Neuron (in vitro differentiated cells): ENCODE data around the gene OR10G7.

Source experiments
- H2AFZ ChIP-seq: one replicate; pipeline ENCODE4 v1.6.1; 2013; ENCODE audit warnings: low read depth, mild to moderate bottlenecking, inconsistent platforms, low read length, moderate library complexity
- H3K27me3 ChIP-seq: one replicate; pipeline ENCODE4 v1.6.1; 2013; ENCODE audit warnings: low read length; ENCODE audit not compliant: insufficient read depth
- H3K36me3 ChIP-seq: one replicate; pipeline ENCODE4 v1.6.1; 2013; ENCODE audit warnings: low read length; ENCODE audit not compliant: insufficient read depth
- H3K4me1 ChIP-seq: one replicate; pipeline ENCODE4 v1.6.1; 2013; ENCODE audit warnings: low read length; ENCODE audit not compliant: insufficient read depth
- H3K4me3 ChIP-seq: 2 replicates; pipeline ENCODE4 v1.5.1; 2013; ENCODE audit warnings: mild to moderate bottlenecking, low read length, moderate library complexity
- H3K9me3 ChIP-seq: one replicate; pipeline ENCODE4 v1.6.1; 2013; ENCODE audit warnings: low read length

Gene OR10G7

DNA sequence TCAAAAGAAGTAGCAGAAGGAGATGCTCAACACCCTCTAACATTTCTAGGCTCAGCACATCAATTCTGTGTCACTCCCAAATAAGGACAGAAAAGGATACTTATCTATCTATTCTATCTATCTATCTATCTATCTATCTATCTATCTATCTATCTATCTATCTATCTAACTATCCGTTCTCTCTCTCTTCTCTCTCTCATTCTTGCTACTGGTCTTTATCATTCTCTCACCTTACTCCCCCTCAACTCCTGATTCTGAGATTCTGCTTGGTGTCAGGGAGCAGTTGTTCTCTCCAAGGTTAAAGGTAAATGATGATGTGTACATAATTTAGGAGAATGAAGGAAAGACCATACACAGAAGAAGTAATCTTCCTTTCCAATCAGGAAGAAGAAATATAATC, 46.0 kb downstream of the OR10G7 start, which contains the start of gene OR10G6:
TSS of gene OR10G6 (minus strand) at position 43 of the 400 bp plus-strand sequence. CDS start at position 43, 0 bp downstream.
- Histone ChIP-seq H3K9me3 (no peaks in the 10 kb centered on the region), H3K4me1 (no peaks in the 10 kb centered on the region), H3K27me3 (peaks cover 2% of the 10 kb centered on the region), H2AFZ (no peak within 1 kb of the TSS), H3K36me3 (no peaks in the 10 kb centered on the region), H3K4me3 (no peak within 1 kb of the TSS)
